GM21360 (cell line): ENCODE results near the gene ALDH2.
"Not testable (repeated sequence)": the region's sequence is repeated elsewhere in the genome, so short reads cannot be mapped to it uniquely, and the experiment has no call there.

Experiments used
- ATAC-seq: cut with Tn5 transposase; IDR thresholded peaks from one replicate; pipeline ENCODE4 v1.9.1; 2021; ENCODE audit warnings: mild to moderate bottlenecking, moderate library complexity; ENCODE audit not compliant: unreplicated experiment

ALDH2 gene

GRCh38 chr12:111766608-111767361, at the start of gene ALDH2:
Gene ALDH2 (plus strand): TSS chr12:111766933. CDS start chr12:111766983, 50 bp downstream.
- ATAC-seq = no peak

GRCh38 chr12:111719316-111719715, 47.4 kb upstream of the ALDH2 start:
- ATAC-seq = not testable (repeated sequence)

GRCh38 chr12:111720457-111720856, 46.3 kb upstream of the ALDH2 start:
- no peak for ATAC-seq

- ATAC-seq = not testable (repeated sequence)
Measured at GRCh38 chr12:111723646-111724360, 42.9 kb upstream of the ALDH2 start.

- ATAC-seq = no peak
Measured at GRCh38 chr12:111728795-111729194, 37.9 kb upstream of the ALDH2 start.

GRCh38 chr12:111730420-111730819, 36.3 kb upstream of the ALDH2 start:
- ATAC-seq = no peak

GRCh38 chr12:111732786-111733185, 33.9 kb upstream of the ALDH2 start:
- ATAC-seq = no peak

- ATAC-seq = no peak
Measured at GRCh38 chr12:111733340-111733915, 33.3 kb upstream of the ALDH2 start.

- not testable (repeated sequence) for ATAC-seq
Measured at GRCh38 chr12:111739524-111739923, 27.2 kb upstream of the ALDH2 start.

GRCh38 chr12:111741235-111741812, 25.4 kb upstream of the ALDH2 start:
- no peak for ATAC-seq

GRCh38 chr12:111745211-111745610, 21.5 kb upstream of the ALDH2 start:
- no peak for ATAC-seq

GRCh38 chr12:111747333-111747732, 19.4 kb upstream of the ALDH2 start:
- ATAC-seq = no peak

GRCh38 chr12:111748151-111748672, 18.5 kb upstream of the ALDH2 start:
- no peak for ATAC-seq

GRCh38 chr12:111748867-111749266, 17.9 kb upstream of the ALDH2 start:
- ATAC-seq = no peak

- no peak for ATAC-seq
Measured at GRCh38 chr12:111749391-111749790, 17.3 kb upstream of the ALDH2 start.

- ATAC-seq = no peak
Measured at GRCh38 chr12:111753144-111753881, 13.4 kb upstream of the ALDH2 start.

- no peak for ATAC-seq
Measured at GRCh38 chr12:111754671-111755070, 12.1 kb upstream of the ALDH2 start.

GRCh38 chr12:111756196-111756595, 10.5 kb upstream of the ALDH2 start:
- ATAC-seq = no peak

GRCh38 chr12:111756681-111757080, 10.1 kb upstream of the ALDH2 start:
- ATAC-seq = no peak

GRCh38 chr12:111757361-111758119, 9.2 kb upstream of the ALDH2 start:
- no peak for ATAC-seq
